ENCODE results near the gene HEXIM1. TPM values are rescaled to one million over a fixed set of nuclear protein-coding genes. Genes with fewer than 3 reads are reported as not detected.

Gene HEXIM1
- total RNA-seq, 4 donors from 2014 or later = 20.9 to 32.7 (median 25.0) TPM

GRCh38 chr17:45200701-45201100, 52.4 kb downstream of the HEXIM1 start:
- no peak overlapping the region for H3K4me3 ChIP-seq (ENCODE audit: low read depth, poor library complexity, severe bottlenecking)
- TF ChIP-seq CTCF (IDR thresholded peaks at IDR 0.05) (no peak), POLR2A (IDR thresholded peaks at IDR 0.05) (no peak)
- intact Hi-C loops (cut with DNase I; ENCODE audit: low total_unique reads) = no loop called here
- 38 to 45% methylated on average over 9 of the region's 9 CpGs for WGBS, 2 donors
- peak in 1 of 2 donors; percentile 86 for DNase-seq (ENCODE audit: low spot score in 2 of 2)

- intact Hi-C loops (cut with DNase I; ENCODE audit: low total_unique reads) = no loop called here
- TF ChIP-seq CTCF (IDR thresholded peaks at IDR 0.05) (no peak), POLR2A (IDR thresholded peaks at IDR 0.05) (no peak)
- DNase-seq (ENCODE audit: low spot score in 2 of 2) = no peak
- WGBS, 2 donors = 93 to 99% methylated on average over 4 of the region's 4 CpGs
- H3K4me3 ChIP-seq (ENCODE audit: low read depth, poor library complexity, severe bottlenecking) = no peak overlapping the region
Measured at GRCh38 chr17:45201457-45201856, 53.2 kb downstream of the HEXIM1 start.

Small RNA genes within 50 kb of the gene (microRNA-seq; reads per million reads assigned to microRNA genes)
- 0 reads per million in 2 donors for gene MIR6784 (ENCODE audit: borderline number of aligned reads in 1 of 2, borderline replicate concordance in 2 of 2)

Other genes starting within 250 kb of the HEXIM1 start
- gene EFTUD2, start 249.0 kb upstream of the HEXIM1 start, total RNA-seq = 10 to 100 TPM; 45.0 to 69.2 (median 51.5) TPM
- under 1 TPM in 1 of 4 donors, not detected in 3; 0.25 TPM for gene GFAP, start 233.0 kb upstream of the HEXIM1 start, total RNA-seq
- 1 to 10 TPM; 1.0 to 2.4 (median 1.5) TPM for gene KIF18B, start 200.7 kb upstream of the HEXIM1 start, total RNA-seq
- gene C1QL1, start 180.2 kb upstream of the HEXIM1 start, total RNA-seq = 1 to 10 TPM in 1 of 4 donors, under 1 TPM in 3; 0.21 to 1.4 (median 0.73) TPM
- 10 to 100 TPM; 47.9 to 70.2 (median 61.0) TPM for gene DCAKD, start 96.8 kb upstream of the HEXIM1 start, total RNA-seq
- 100 to 1,000 TPM in 1 of 4 donors, 10 to 100 TPM in 3; 37.3 to 101 (median 60.3) TPM for gene NMT1, start 87.2 kb upstream of the HEXIM1 start, total RNA-seq
- gene PLCD3, start 16.0 kb upstream of the HEXIM1 start, total RNA-seq = 100 to 1,000 TPM in 3 of 4 donors, 10 to 100 TPM in 1; 65.7 to 180 (median 105) TPM
- gene ACBD4, start 12.8 kb upstream of the HEXIM1 start, total RNA-seq = 10 to 100 TPM in 2 of 4 donors, 1 to 10 TPM in 2; 8.2 to 14.9 (median 10.1) TPM
- gene HEXIM2, start 13.4 kb downstream of the HEXIM1 start, total RNA-seq = 10 to 100 TPM in 1 of 4 donors, 1 to 10 TPM in 3; 2.4 to 16.7 (median 5.8) TPM
- gene FMNL1, start 73.4 kb downstream of the HEXIM1 start, total RNA-seq = 10 to 100 TPM in 1 of 4 donors, 1 to 10 TPM in 3; 8.3 to 13.6 (median 8.8) TPM
- not detected for gene SPATA32, start 113.6 kb downstream of the HEXIM1 start, total RNA-seq
- 10 to 100 TPM in 3 of 4 donors, 1 to 10 TPM in 1; 8.1 to 13.0 (median 11.0) TPM for gene MAP3K14, start 168.5 kb downstream of the HEXIM1 start, total RNA-seq

Measured in lower leg skin (tissue), 4 donors.